GM23338 (cell line): Measurements from ENCODE around the gene EPHB3. TPM values are rescaled to one million over a fixed set of nuclear protein-coding genes. Genes with fewer than 3 reads are reported as not detected.

Source experiments
- ATAC-seq: fragments of 200-7000 bp; cut with Tn5 transposase; 3 replicates; pipeline ENCODE4 v1.9.1; 2020
- DNase-seq: peaks from one replicate; pipeline ENCODE4 v3.0.0-alpha.2; 2015; ENCODE audit warnings: low spot score
- H2AFZ ChIP-seq: fragments of 200-600 bp; sonication (generic); 2 replicates; pipeline ENCODE4 v1.8.0; 2016; ENCODE audit warnings: antibody characterized with exemption, mild to moderate bottlenecking, moderate library complexity
- H3F3A ChIP-seq: fragments of 200-600 bp; sonication (generic); replicated peaks from 2 replicates; pipeline ENCODE4 v1.8.0; 2017; ENCODE audit warnings: antibody characterized with exemption, mixed run types, low read depth
- H3K27ac ChIP-seq: fragments of 200-600 bp; sonication (generic); 2 replicates; pipeline ENCODE4 v1.6.1; 2016; ENCODE audit warnings: low read depth
- H3K27me3 ChIP-seq: fragments of 200-600 bp; sonication (generic); 2 replicates; pipeline ENCODE4 v1.8.0; 2016; ENCODE audit warnings: mild to moderate bottlenecking, mixed run types, moderate library complexity; ENCODE audit not compliant: insufficient read depth
- H3K36me3 ChIP-seq: fragments of 200-600 bp; sonication (generic); 2 replicates; pipeline ENCODE4 v1.8.0; 2016; ENCODE audit warnings: mild to moderate bottlenecking; ENCODE audit not compliant: insufficient read depth
- H3K4me1 ChIP-seq: fragments of 200-600 bp; sonication (generic); 2 replicates; pipeline ENCODE4 v1.8.0; 2016; ENCODE audit warnings: mild to moderate bottlenecking, moderate library complexity; ENCODE audit not compliant: insufficient read depth
- H3K4me2 ChIP-seq: fragments of 200-600 bp; sonication (generic); 2 replicates; pipeline ENCODE4 v1.7.1; 2017; ENCODE audit warnings: mixed run types
- H3K4me3 ChIP-seq: fragments of 200-600 bp; sonication (generic); 2 replicates; pipeline ENCODE4 v1.6.1; 2016; ENCODE audit warnings: mixed run types
- H3K79me2 ChIP-seq: fragments of 200-600 bp; sonication (generic); replicated peaks from 2 replicates; pipeline ENCODE4 v1.8.0; 2017; ENCODE audit warnings: mild to moderate bottlenecking; ENCODE audit not compliant: insufficient read depth
- H3K9me2 ChIP-seq: fragments of 200-600 bp; sonication (generic); 2 replicates; pipeline ENCODE4 v1.8.0; 2017; ENCODE audit not compliant: insufficient read depth
- H4K20me1 ChIP-seq: fragments of 200-600 bp; sonication (generic); replicated peaks from 2 replicates; pipeline ENCODE4 v1.8.0; 2017; ENCODE audit warnings: mild to moderate bottlenecking; ENCODE audit not compliant: insufficient read depth
- H3K27ac Mint-ChIP-seq: 2 replicates; pipeline ENCODE4 v1.8.0; 2020; ENCODE audit warnings: inconsistent platforms, mild to moderate bottlenecking, moderate library complexity, mixed read lengths
- H3K27me3 Mint-ChIP-seq: 3 replicates; pipeline ENCODE4 v1.8.0; 2022; ENCODE audit warnings: low read depth, mild to moderate bottlenecking, moderate library complexity, mixed read lengths, inconsistent platforms; ENCODE audit not compliant: insufficient read depth, poor library complexity
- H3K36me3 Mint-ChIP-seq: 3 replicates; pipeline ENCODE4 v1.8.0; 2021; ENCODE audit warnings: low read depth, mild to moderate bottlenecking, inconsistent platforms, moderate library complexity, mixed read lengths
- H3K4me1 Mint-ChIP-seq: 3 replicates; pipeline ENCODE4 v1.8.0; 2020; ENCODE audit warnings: mild to moderate bottlenecking, inconsistent platforms, mixed read lengths
- H3K4me3 Mint-ChIP-seq: 3 replicates; pipeline ENCODE4 v1.8.0; 2021; ENCODE audit warnings: moderate library complexity, mild to moderate bottlenecking, inconsistent platforms, mixed read lengths
- H3K9me3 Mint-ChIP-seq: 3 replicates; pipeline ENCODE4 v1.8.0; 2020; ENCODE audit warnings: moderate library complexity, mild to moderate bottlenecking, inconsistent platforms, mixed read lengths
- CTCF ChIP-seq, 2 experiments: fragments of 200-600 bp in 1 of 2; sonication (generic) in 1 of 2; conservative IDR thresholded peaks; 2 replicates each; pipeline versions ENCODE4 v1.5.1 to v1.6.1; 2016 to 2017; ENCODE audit warnings: antibody characterized with exemption in 2 of 2, low read depth in 2 of 2, mild to moderate bottlenecking in 2 of 2, moderate library complexity in 1 of 2
- EZH2 ChIP-seq: fragments of 200-600 bp; sonication (generic); IDR thresholded peaks from one replicate; pipeline ENCODE4 v1.8.0; 2017; ENCODE audit warnings: antibody characterized with exemption, mild to moderate bottlenecking, low read depth; ENCODE audit not compliant: unreplicated experiment
- ZNF114 ChIP-seq: fragments of 250-450 bp; sonication (Bioruptor Pico); IDR thresholded peaks from 2 replicates; pipeline ENCODE4 v1.5.0; 2020; ENCODE audit warnings: mild to moderate bottlenecking, moderate library complexity
- ZNF331 ChIP-seq: fragments of 250-450 bp; sonication (Bioruptor Pico); IDR thresholded peaks from 2 replicates; pipeline ENCODE4 v1.5.0; 2020; ENCODE audit warnings: low read depth, mild to moderate bottlenecking, moderate library complexity
- ZNF462 ChIP-seq: fragments of 250-450 bp; sonication (Bioruptor Pico); IDR thresholded peaks from 2 replicates; pipeline ENCODE4 v1.5.0; 2020; ENCODE audit warnings: mild to moderate bottlenecking, moderate library complexity
- polyA plus RNA-seq: library from polyadenylated mRNA; unstranded; fragments of >200 nt; fragmentation: Nextera tagmentation; extraction: Ambion mirVana; gene quantifications from 2 replicates; pipeline ENCODE4 v1.2.1, GENCODE V29; 2016
- total RNA-seq: library from RNA; depleted of rRNA; stranded (reverse); fragments of >200 nt; shearing (Covaris generic); gene quantifications from 2 replicates; pipeline ENCODE4 v1.2.3, GENCODE V29; 2014

EPHB3 gene
- total and polyA plus RNA-seq, 2 experiments from 2014 or later, result 0.57 to 2.0 TPM

- H3K9me2 ChIP-seq, result no peaks in the 10 kb centered on the region
- peaks cover 10% of the 10 kb centered on the region for H3K27me3 Mint-ChIP-seq
- H3K27ac ChIP-seq, result no peak overlapping the region
- no peaks in the 10 kb centered on the region for H3K36me3 Mint-ChIP-seq
- no peaks in the 10 kb centered on the region for H4K20me1 ChIP-seq
- H3K4me2 ChIP-seq, result no peak overlapping the region
- H3K27me3 ChIP-seq, result no peaks in the 10 kb centered on the region
- H3K4me3 ChIP-seq, result no peak overlapping the region
- H2AFZ ChIP-seq, result no peak overlapping the region
- H3K9me3 Mint-ChIP-seq, result no peaks in the 10 kb centered on the region
- H3K27ac Mint-ChIP-seq, result no peak overlapping the region
- no peak for TF ChIP-seq ZNF331 (CRISPR knock-in tag)
- TF ChIP-seq EZH2, result no peak
- peak; percentile 94 to 99 for TF ChIP-seq CTCF (conservative IDR thresholded peaks at IDR 0.05; ENCODE audit: low read depth in 2 of 2)
- TF ChIP-seq ZNF114, result no peak
- TF ChIP-seq ZNF462 (CRISPR knock-in tag), result peak; percentile 90
- H3K4me1 Mint-ChIP-seq, result peaks cover 30% of the 10 kb centered on the region
- H3K4me3 Mint-ChIP-seq, result no peak overlapping the region
- DNase-seq (peak; percentile 98), ATAC-seq (peak; percentile 78)
- peaks cover 8% of the 10 kb centered on the region for H3K4me1 ChIP-seq
- H3K36me3 ChIP-seq, result no peaks in the 10 kb centered on the region
- H3K79me2 ChIP-seq, result no peaks in the 10 kb centered on the region
- 0 out of 2 replicates have a peak, but pooled peaks cover 3% of the 10 kb centered on the region for H3F3A ChIP-seq
These were observed 20.6 kb upstream of the EPHB3 start for GRCh38 chr3:184540777-184541681.
